Measurements from ENCODE around the gene MMD2.

MMD2 gene

DNA sequence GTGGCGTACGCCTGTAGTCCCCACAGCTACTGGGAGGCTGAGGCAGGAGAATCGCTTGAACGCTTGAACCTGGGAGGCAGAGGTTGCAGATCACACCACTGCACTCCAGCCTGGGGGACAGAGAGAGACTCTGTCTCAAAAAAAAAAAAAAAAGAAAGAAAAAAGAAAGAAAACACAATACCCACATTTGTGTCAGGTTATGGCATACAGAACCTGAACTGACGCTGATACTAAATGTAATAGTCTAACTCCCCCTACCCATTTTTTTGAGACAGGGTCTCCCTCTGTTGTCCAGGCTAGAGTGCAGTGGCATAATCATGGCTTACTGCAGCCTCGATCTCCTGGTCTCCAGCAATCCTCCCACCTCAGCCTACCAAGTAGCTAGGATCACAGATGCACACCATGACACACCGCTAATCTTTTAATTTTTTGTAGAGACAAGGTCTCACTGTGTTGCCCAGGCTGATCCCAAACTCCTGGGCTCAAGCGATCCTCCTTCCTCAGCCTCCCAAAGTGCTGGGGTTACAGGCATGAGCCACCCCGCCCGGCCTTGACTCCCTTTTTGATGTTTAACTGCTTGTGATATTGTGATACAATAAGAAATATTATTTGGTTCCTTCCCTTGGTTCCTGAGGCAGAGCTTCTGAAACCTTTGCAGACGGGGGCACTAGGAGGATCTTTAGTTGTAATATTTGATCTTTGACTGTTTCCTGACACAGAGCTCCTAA, 6.5 kb upstream of the MMD2 start:
- H3K9me3 Mint-ChIP-seq = no peaks in the 10 kb centered on the region
- no peaks in the 10 kb centered on the region for H3K36me3 Mint-ChIP-seq
- no peak overlapping the region for H3K27ac Mint-ChIP-seq
- ATAC-seq = no peak
- no peaks in the 10 kb centered on the region for H3K4me1 Mint-ChIP-seq
- peaks cover 51% of the 10 kb centered on the region for H3K27me3 Mint-ChIP-seq
- H3K4me3 Mint-ChIP-seq = no peak overlapping the region

DNA sequence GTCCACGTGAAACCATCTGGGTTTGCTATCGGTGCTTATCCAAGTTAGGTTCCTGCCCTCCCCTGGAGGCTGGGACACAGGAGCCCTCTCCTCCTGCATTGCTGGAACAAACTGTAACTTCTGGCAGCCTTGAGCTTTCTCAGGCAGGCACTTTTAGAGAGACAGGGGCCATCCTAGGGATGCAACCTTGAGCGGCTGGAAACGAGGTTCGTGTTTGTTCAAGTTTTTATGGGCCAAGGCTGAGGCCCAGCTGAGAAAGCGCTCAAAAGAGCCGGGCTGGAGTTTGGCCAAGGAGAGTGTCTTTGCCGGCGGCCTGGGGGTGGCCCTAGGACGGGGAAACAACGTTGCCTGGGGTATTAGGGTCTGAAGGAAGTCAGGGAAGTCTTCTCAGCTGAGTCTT, 5.5 kb upstream of the MMD2 start:
- Mint-ChIP-seq H3K4me1 (no peaks in the 10 kb centered on the region), H3K36me3 (no peaks in the 10 kb centered on the region), H3K27me3 (peaks cover 55% of the 10 kb centered on the region), H3K27ac (no peak overlapping the region), H3K9me3 (no peaks in the 10 kb centered on the region), H3K4me3 (no peak overlapping the region)
- no peak for ATAC-seq

DNA sequence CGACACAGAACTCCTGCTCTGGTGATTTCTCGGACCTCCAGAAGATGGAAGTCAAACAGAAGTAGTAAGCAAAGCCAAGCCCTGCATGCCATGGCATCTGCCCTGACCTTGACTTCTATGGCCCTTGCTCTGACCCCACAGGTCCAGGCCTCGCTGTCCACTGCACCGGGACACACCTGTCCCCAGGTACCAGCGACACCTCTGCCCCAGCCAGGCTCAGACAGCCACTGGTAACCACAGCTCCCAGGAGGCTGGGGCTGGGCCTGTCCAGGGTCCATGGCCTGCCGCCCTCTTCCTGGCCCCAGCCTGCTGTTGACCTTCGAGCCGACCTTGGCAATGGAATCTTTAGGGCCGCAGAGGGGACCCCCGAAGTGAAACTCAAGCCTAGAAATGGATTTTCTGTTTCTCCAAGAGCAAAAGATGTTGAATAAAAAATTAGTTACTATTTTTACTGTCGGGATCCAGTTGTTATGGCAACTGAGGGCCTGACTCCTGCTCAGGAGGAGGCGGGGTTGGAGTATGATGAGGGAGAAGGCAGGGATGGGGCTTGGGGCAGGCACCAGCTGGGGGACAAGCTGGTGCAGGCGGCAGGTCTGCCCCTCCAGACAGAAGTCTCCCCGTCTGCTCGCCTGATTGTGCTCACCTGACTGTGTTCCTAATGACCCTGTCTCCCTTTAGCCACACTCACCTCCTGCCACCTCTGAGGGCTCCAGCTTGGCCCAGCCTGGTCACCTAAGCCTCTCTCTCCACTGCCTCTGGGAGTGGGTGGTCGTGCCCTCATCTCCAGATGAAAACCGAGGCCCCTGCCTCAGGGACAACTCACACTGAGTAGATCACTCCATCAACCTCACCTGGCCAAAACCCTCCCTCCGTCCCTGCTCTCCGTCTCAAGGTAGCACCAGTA, 4.1 kb upstream of the MMD2 start:
- peak; percentile 9 for ATAC-seq
- H3K4me3 Mint-ChIP-seq = no peak overlapping the region
- peaks cover 62% of the 10 kb centered on the region for H3K27me3 Mint-ChIP-seq
- H3K27ac Mint-ChIP-seq = no peak overlapping the region
- peaks cover 6% of the 10 kb centered on the region for H3K4me1 Mint-ChIP-seq
- no peaks in the 10 kb centered on the region for H3K36me3 Mint-ChIP-seq
- H3K9me3 Mint-ChIP-seq = no peaks in the 10 kb centered on the region

DNA sequence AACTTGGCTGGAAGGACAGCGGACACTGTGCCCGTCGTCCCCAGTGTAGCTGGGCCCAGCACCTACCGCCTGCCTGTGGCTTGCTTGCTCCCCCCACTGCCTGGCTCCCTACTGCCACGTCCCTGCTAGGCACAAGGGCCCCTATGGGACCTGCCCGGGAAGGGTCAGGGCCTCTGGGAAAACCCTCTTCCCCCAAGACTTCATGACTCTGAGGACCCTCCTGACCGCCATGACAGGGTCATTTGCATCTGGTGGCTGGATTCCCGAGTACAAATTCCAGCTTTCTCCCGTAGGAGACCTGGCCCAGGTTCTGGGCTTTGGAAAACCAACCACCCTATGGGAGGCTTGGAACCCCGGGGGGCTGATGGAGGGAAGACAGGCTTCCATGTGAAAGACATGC, 1.4 kb upstream of the MMD2 start:
- Mint-ChIP-seq H3K4me1 (peaks cover 7% of the 10 kb centered on the region), H3K27ac (no peak overlapping the region), H3K9me3 (no peaks in the 10 kb centered on the region), H3K36me3 (no peaks in the 10 kb centered on the region), H3K4me3 (no peak overlapping the region), H3K27me3 (peaks cover 74% of the 10 kb centered on the region)
- ATAC-seq = no peak

DNA sequence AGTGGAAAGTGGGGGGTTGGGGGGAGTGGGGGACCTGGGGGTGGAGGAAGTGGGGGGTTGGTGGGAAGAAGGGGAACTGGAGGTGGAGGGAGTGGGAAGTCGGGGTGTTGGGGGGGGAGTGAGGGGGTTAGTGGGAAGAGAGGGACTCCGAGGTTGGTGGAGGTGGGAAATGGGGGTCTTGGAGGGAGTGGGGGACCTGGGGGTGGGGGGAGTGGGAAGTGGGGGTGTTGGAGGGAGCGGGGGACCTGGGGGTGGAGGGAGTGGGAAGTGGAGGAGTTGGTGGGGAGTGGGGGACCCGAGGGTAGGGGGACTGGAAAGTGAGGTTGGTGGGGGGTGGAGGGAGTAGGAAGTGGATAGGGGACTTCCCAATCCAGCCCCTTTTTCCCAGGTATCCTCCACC, 906 bp upstream of the MMD2 start:
- H3K36me3 Mint-ChIP-seq = no peaks in the 10 kb centered on the region
- no peaks in the 10 kb centered on the region for H3K9me3 Mint-ChIP-seq
- no peak overlapping the region for H3K27ac Mint-ChIP-seq
- ATAC-seq = no peak
- peaks cover 78% of the 10 kb centered on the region for H3K27me3 Mint-ChIP-seq
- no peak overlapping the region for H3K4me3 Mint-ChIP-seq
- peaks cover 7% of the 10 kb centered on the region for H3K4me1 Mint-ChIP-seq

DNA sequence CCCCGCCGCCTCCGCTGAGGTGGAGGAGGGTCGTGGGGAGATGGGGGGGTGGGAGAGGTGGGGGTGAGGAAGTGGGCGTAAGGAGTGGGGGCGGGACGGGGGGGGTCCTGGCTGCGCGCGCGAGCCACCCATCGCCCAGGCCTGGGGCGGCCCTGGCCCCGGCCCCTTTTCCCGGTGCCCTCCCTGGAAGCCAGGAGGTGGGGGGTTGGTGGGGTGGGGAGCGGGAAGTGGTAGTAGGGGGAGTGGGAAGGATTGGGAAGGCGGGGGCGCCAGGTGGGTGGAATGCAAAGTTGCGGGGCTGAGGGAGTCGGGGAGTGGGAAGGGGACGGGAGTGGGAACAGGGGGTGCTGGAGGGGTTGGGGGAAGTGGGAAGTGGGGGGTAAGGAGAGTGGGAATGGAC, 319 bp upstream of the MMD2 start:
- Mint-ChIP-seq H3K4me1 (peaks cover 7% of the 10 kb centered on the region), H3K9me3 (no peaks in the 10 kb centered on the region), H3K36me3 (no peaks in the 10 kb centered on the region), H3K27ac (no peak overlapping the region), H3K4me3 (no peak overlapping the region), H3K27me3 (peaks cover 78% of the 10 kb centered on the region)
- ATAC-seq = no peak

DNA sequence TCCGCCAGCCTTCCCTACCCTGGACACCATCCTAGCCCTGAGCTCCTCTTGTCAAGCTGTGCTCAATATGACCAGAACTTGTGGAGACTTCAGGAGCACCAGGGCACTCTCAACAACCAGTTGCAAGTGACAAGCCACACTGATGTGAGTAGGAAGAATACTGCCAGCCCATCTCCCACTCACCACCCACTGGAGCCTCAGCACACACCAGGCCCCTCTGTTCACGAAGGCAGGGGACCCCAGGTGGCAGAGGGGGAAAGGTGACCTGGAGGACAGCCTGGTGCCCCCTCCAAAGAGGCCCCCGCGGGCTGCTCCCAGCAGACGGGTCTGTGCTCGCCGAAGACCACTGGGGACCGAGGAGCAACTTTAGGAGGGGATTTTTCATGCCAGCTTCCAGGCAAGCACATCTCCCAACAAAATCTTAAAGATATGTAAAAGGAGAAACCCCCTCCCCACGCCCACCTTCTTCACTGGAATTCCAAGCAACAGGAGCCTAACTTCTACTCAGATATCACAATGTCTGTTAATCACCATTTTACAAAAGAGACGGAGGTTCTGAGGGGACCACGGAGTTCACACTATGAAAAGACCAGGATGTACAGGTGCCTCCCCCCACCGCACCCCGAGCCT, 1.0 kb downstream of the MMD2 start:
- Mint-ChIP-seq H3K4me1 (peaks cover 7% of the 10 kb centered on the region), H3K4me3 (no peak overlapping the region), H3K36me3 (no peaks in the 10 kb centered on the region), H3K27ac (no peak overlapping the region), H3K9me3 (no peaks in the 10 kb centered on the region), H3K27me3 (peaks cover 72% of the 10 kb centered on the region)
- peak; percentile 43 for ATAC-seq

DNA sequence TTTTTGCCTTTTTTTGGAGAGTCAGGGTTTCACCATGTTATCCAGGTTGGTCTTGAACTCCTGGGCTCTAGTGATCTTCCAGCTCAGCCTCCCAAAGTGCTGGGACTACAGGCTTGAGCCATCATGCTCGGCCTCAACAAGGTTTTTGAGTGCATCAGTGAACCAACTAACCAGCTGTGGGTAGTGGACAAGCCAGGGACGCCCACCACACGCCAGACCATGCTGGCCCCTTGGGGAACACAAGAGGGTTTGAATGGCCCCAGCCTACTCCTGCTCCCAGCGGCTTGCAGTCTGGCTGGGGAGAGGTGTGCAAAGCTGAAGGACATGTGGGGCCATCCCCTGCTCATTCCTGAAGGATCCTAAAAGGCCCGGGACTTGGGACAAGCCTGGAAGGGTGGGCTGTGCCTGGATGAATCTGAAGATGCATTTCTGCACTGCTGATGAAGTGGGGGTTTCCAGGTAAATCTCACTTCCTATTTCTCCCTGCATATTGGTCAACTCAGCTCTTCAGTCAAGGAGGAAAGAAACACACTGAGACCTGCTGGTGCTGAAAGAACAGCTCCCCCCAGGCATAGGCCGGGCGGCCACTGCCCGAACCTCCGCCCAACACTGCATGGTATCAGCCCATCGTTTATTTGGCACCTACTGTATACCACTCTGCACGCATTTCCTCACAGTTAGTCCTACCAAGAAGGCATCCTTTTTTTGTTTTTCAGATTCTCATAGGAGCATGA, 6.9 kb downstream of the MMD2 start:
- Mint-ChIP-seq H3K27me3 (peaks cover 72% of the 10 kb centered on the region), H3K27ac (no peak overlapping the region), H3K9me3 (peaks cover 5% of the 10 kb centered on the region), H3K4me3 (no peak overlapping the region), H3K36me3 (no peaks in the 10 kb centered on the region), H3K4me1 (peaks cover 8% of the 10 kb centered on the region)
- ATAC-seq = peak; percentile 90

DNA sequence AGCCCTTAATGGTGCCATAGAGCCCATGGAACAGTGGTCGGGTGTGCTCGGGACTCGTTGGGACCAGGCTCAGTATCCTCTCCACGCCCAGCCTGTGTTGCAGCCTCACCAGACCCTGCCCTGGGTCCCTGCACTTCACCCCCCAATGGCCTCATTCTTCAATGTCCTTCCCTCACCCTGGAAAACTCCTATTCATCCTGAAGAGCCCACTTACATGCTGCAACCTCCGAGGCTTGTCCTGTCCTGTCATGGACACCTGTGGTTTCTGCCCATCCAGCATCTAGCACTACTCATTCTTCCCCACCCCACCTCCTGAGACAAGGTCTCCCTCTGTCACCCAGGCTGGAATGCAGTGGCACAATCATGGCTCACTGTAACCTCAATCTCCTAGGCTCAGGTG, 7.7 kb downstream of the MMD2 start:
- Mint-ChIP-seq H3K36me3 (no peaks in the 10 kb centered on the region), H3K9me3 (peaks cover 5% of the 10 kb centered on the region), H3K27me3 (peaks cover 68% of the 10 kb centered on the region), H3K4me3 (no peak overlapping the region), H3K27ac (no peak overlapping the region), H3K4me1 (peaks cover 8% of the 10 kb centered on the region)
- ATAC-seq = no peak

DNA sequence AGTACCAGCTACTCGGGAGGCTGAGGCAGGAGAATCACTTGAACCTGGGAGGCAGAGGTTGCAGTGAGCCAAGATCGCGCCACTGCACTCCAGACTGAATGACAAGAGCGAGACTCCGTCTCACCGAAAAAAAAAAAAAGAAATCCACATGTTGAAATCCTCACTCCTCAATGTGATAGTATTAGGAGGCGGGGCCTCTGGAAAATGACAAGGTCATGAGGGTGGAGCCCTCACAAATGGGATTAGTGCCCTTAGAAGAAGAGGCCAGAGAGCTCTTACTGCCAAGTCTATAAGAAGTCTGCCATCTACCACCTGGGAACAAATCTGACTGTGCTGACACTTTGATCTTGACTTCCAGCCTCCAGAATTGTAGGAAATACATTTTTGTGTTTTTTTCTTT, 10.6 kb downstream of the MMD2 start:
- no peak for ATAC-seq
- peaks cover 8% of the 10 kb centered on the region for H3K4me1 Mint-ChIP-seq
- no peak overlapping the region for H3K4me3 Mint-ChIP-seq
- peaks cover 66% of the 10 kb centered on the region for H3K27me3 Mint-ChIP-seq
- H3K9me3 Mint-ChIP-seq = peaks cover 5% of the 10 kb centered on the region
- no peaks in the 10 kb centered on the region for H3K36me3 Mint-ChIP-seq
- no peak overlapping the region for H3K27ac Mint-ChIP-seq

DNA sequence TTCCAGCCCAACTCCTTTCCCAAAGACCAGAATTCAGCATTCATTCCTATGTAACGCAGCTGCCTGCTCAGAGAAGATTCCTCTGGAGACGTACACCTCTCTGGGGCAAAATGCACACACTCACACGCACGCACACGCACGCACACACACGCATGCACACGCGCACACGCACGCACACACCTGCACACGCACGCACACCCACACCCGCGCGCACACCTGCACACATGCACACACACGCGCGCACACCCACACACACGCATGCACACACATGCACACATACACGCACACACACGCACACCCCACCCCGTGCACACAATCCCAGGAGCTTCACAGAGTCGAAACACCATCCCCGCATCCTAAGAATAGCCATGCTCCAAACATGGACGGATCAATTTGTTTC, 13.0 kb downstream of the MMD2 start:
- Mint-ChIP-seq H3K36me3 (no peaks in the 10 kb centered on the region), H3K4me1 (no peaks in the 10 kb centered on the region), H3K9me3 (peaks cover 3% of the 10 kb centered on the region), H3K27me3 (peaks cover 53% of the 10 kb centered on the region), H3K27ac (no peak overlapping the region), H3K4me3 (no peak overlapping the region)
- ATAC-seq = no peak

DNA sequence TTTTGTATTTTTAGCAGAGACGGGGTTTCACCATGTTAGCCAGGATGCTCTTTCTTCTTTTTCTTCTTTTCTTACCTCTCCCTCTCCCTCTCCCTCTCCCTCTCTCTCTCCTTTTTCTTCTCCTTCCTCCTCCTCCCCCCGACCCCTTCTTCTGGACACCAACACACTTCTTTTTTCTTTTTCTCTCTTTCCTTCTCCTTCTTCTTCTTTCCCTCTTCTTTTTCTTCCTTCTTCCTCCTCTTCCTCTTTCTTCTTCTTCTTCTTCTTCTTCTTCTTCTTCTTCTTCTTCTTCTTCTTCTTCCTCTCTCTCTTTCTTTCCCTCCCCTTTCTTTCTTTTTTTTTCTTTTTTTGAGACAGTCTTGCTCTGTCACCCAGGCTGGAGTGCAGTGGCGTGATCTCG, 14.0 kb downstream of the MMD2 start:
- no peaks in the 10 kb centered on the region for H3K4me1 Mint-ChIP-seq
- no peaks in the 10 kb centered on the region for H3K36me3 Mint-ChIP-seq
- H3K27ac Mint-ChIP-seq = no peak overlapping the region
- peaks cover 3% of the 10 kb centered on the region for H3K9me3 Mint-ChIP-seq
- H3K27me3 Mint-ChIP-seq = peaks cover 43% of the 10 kb centered on the region
- H3K4me3 Mint-ChIP-seq = no peak overlapping the region
- no peak for ATAC-seq

DNA sequence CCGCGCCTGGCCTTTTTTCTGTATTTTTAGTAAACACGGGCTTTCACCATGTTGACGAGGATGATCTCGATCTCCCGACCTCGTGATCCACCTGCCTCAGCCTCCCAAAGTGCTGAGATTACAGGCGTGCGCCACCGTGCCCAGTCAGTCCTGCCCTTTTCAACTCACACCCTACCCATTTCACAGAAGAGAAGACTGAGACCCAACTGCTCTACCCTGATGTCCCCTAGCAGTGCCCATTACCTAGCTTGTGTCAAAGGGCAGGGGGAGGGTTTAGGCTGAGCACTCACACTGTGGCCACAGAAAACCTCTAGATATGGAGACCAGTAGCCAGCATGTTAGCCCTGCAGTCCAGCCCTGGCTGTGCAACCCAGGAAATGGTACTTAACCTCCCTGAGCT, 15.7 kb downstream of the MMD2 start:
- H3K36me3 Mint-ChIP-seq = no peaks in the 10 kb centered on the region
- peaks cover 31% of the 10 kb centered on the region for H3K27me3 Mint-ChIP-seq
- H3K4me3 Mint-ChIP-seq = no peak overlapping the region
- no peaks in the 10 kb centered on the region for H3K9me3 Mint-ChIP-seq
- H3K27ac Mint-ChIP-seq = no peak overlapping the region
- no peak for ATAC-seq
- no peaks in the 10 kb centered on the region for H3K4me1 Mint-ChIP-seq

DNA sequence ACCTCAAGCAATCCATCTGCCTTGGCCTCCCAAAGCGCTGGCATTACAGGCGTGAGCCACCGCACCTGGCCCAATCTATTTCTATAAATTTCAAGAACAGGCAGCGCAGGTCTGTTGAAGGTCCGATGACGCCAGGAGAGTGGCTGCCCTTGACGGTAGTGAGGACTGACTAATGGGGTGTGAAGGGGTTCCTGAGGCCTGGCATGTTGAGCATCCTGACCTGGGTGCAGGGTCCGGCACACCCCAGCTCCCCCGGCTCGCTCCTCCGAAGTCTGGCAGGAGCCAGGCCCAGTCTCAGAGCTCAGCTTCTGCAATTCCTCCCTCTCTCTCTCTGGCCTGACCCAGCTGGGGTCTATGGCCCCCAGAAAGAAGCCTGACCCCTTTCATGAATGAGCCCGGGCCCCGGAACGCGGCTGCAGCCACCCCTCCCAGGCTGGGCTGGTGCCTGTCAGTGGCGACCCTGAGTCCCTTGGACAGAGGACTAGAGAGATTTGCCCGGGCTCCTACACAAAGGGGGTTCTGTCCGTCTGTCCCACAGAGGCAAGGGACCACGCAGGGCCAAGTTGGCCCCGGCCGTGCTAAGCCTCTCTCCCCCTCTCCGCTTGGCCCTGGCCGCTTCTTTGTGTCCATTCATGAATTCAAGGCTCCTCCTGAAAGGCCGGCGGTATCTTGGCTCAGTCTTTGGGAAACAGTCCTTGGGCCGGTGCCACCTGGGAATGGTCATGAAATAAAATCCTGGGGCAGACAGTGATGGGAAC, 18.8 kb downstream of the MMD2 start:
- H3K27me3 Mint-ChIP-seq = peaks cover 19% of the 10 kb centered on the region
- no peaks in the 10 kb centered on the region for H3K4me1 Mint-ChIP-seq
- no peaks in the 10 kb centered on the region for H3K9me3 Mint-ChIP-seq
- no peak overlapping the region for H3K27ac Mint-ChIP-seq
- no peaks in the 10 kb centered on the region for H3K36me3 Mint-ChIP-seq
- ATAC-seq = no peak
- H3K4me3 Mint-ChIP-seq = no peak overlapping the region

Data from stimulated activated memory B cell treated with anti-CD40 and anti-IgM and Interleukin-4, amounts not matched to agents 10 μg/mL and 1 μg/mL and 100 μg/mL, for 72 hours (primary cell).